ENCODE data around the gene OXSR1. TPM values are rescaled to one million over a fixed set of nuclear protein-coding genes. Genes with fewer than 3 reads are reported as not detected.

OXSR1 gene
- total and polyA plus RNA-seq, 2 experiments from 2014 or later = 16.0 to 41.1 TPM

- Histone ChIP-seq H3K36me3 (ENCODE audit: insufficient read depth) (no peaks in the 10 kb centered on the region), H3K27ac (ENCODE audit: low read depth) (no peak overlapping the region), H2AFZ (no peak overlapping the region), H3F3A (replicated peaks; ENCODE audit: low read depth) (no peaks in the 10 kb centered on the region), H3K4me1 (ENCODE audit: insufficient read depth) (no peaks in the 10 kb centered on the region), H3K4me3 (no peak overlapping the region), H4K20me1 (replicated peaks; ENCODE audit: insufficient read depth) (no peaks in the 10 kb centered on the region), H3K9me2 (ENCODE audit: insufficient read depth) (peaks cover 6% of the 10 kb centered on the region), H3K4me2 (no peak overlapping the region), H3K27me3 (ENCODE audit: insufficient read depth) (no peaks in the 10 kb centered on the region), H3K79me2 (replicated peaks; ENCODE audit: insufficient read depth) (no peaks in the 10 kb centered on the region)
- no peak overlapping the region for H3K27ac Mint-ChIP-seq
- no peak for DNase-seq (ENCODE audit: low spot score)
- H3K36me3 Mint-ChIP-seq (ENCODE audit: low read depth) = peaks cover 11% of the 10 kb centered on the region; the same call in 2 of the 3 replicates
- no peak overlapping the region for H3K4me3 Mint-ChIP-seq
- peaks cover 6% of the 10 kb centered on the region; the same call in 1 of the 3 replicates for H3K9me3 Mint-ChIP-seq
- H3K4me1 Mint-ChIP-seq = no peaks in the 10 kb centered on the region
- no peak for ATAC-seq
- TF ChIP-seq CREB1 (CRISPR knock-in tag; IDR thresholded peaks at IDR 0.05; ENCODE audit: low read depth) = no peak
- no peak for TF ChIP-seq ZNF331 (CRISPR knock-in tag; IDR thresholded peaks at IDR 0.05; ENCODE audit: low read depth)
- TF ChIP-seq POLR2AphosphoS5 (IDR thresholded peaks at IDR 0.05; ENCODE audit: low read depth) = no peak
- no peak for TF ChIP-seq ZNF462 (CRISPR knock-in tag; IDR thresholded peaks at IDR 0.05)
- TF ChIP-seq NANOG (IDR thresholded peaks at IDR 0.05; ENCODE audit: borderline replicate concordance) = no peak
- TF ChIP-seq REST (IDR thresholded peaks at IDR 0.05; ENCODE audit: unreplicated experiment) = no peak
- no peak for TF ChIP-seq ZNF114 (CRISPR knock-in tag; IDR thresholded peaks at IDR 0.05)
- no peak for TF ChIP-seq ETS1 (IDR thresholded peaks at IDR 0.05)
- TF ChIP-seq EZH2 (IDR thresholded peaks at IDR 0.05; ENCODE audit: low read depth, unreplicated experiment) = no peak
- no peak for TF ChIP-seq JUNB (IDR thresholded peaks at IDR 0.05; ENCODE audit: unreplicated experiment)
- no peak for TF ChIP-seq EZH2phosphoT487 (IDR thresholded peaks at IDR 0.05; ENCODE audit: unreplicated experiment)
- H3K27me3 Mint-ChIP-seq (ENCODE audit: insufficient read depth, low read depth, poor library complexity) = no peaks in the 10 kb centered on the region
These were observed 18.8 kb upstream of the OXSR1 start for GRCh38 chr3:38146504-38146903.
